ENCODE results near the gene MT1G. TPM values are rescaled to one million over a fixed set of nuclear protein-coding genes. Genes with fewer than 3 reads are reported as not detected.

The MT1G gene
- total and polyA plus RNA-seq, 7 experiments from 2014 or later = 1.2 to 36.1 TPM; not detected in 5

- ATAC-seq (no peak), DNase-seq (no peak)
- Histone ChIP-seq H3K27me3 (ENCODE audit: control insufficient read depth in 2 of 2, insufficient read depth in 2 of 2, low read length in 2 of 2) (no peaks in the 10 kb centered on the region), H3K4me3 (ENCODE audit: low read length) (peak overlapping the region; percentile 65), H3K36me3 (ENCODE audit: control insufficient read depth in 2 of 3, insufficient read depth in 3 of 3, low read length in 3 of 3) (no peaks in the 10 kb centered on the region), H3K4me1 (ENCODE audit: control insufficient read depth in 2 of 2, insufficient read depth in 2 of 2, low read length in 2 of 2) (peaks cover 17 to 26% of the 10 kb centered on the region in 2 donors), H3K27ac (ENCODE audit: low read depth, low read length) (no peak overlapping the region), H3K9me3 (ENCODE audit: control insufficient read depth in 2 of 3, low read length in 3 of 3) (no peaks in the 10 kb centered on the region)
- peak overlapping the region in 8 of 10 donors; percentile 33 to 89 (median 84) for H3K4me3 Mint-ChIP-seq
- ChIA-PET CTCF (interaction anchor here (1.5 kb wide), 1 partner anchor 8 kb away, joined by 3 read pairs; no protein-coding TSS in a partner anchor), POLR2A (interaction anchor here (1.3 to 1.9 kb wide), 2 partner anchors 10 to 191 kb away, joined by 4 to 6 read pairs; partner anchors contain the start of gene BBS2)
- H3K4me1 Mint-ChIP-seq = peaks cover 14 to 41% (median 36%) of the 10 kb centered on the region in 7 donors
- H3K27ac Mint-ChIP-seq = peak overlapping the region in 8 of 9 donors; percentile 62 to 100 (median 90)
- H3K9me3 Mint-ChIP-seq = peaks cover 0 to 5% (median 0%) of the 10 kb centered on the region in 11 donors
- intact Hi-C loops (cut with micrococcal nuclease) = no loop called here
- no peaks in the 10 kb centered on the region for H3K36me3 Mint-ChIP-seq
- no peaks in the 10 kb centered on the region for H3K27me3 Mint-ChIP-seq
Observed at GRCh38 chr16:56710181-56710737, 42.4 kb upstream of the MT1G start.

DNA sequence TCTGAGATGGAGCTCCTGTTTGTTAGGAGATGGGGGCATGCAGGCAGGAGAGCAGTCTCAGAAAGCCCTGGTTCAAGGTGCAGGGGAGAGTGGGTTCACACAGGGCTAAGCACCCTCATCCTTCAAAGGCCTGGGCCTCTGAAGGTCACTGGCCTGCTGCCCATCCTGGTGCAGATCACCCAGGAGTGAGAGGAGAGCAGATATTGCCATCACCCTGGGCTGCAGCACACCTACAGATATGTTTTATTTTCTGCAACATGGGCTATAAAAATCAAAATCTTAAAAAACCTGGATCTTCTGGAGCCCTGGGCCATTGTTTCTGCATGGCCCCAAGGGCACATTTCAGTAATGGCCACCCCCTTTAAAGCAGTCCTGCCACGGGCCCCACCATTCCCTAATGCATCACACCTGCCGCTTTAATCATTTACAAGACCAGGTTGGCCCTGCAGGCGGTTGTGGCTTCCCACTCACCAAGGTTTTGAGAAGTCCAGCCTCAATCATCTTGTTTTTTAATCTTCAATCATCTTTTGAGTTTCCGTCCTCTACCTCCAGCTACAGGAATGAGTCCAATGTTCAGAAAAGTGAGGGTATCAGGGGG is 41.7 kb upstream of the MT1G start:
- H3K4me3 Mint-ChIP-seq = peak overlapping the region; percentile 72 to 89 (median 83)

GRCh38 chr16:56708525-56709442 is 40.9 kb upstream of the MT1G start:
- H3K4me3 ChIP-seq (ENCODE audit: low read length) = peak overlapping the region; percentile 65
- POLR2A ChIA-PET = interaction anchor here (0.6 to 2.7 kb wide), 19 partner anchors 7 to 256 kb away, joined by 3 to 20 read pairs (median 4); partner anchors contain the start of genes BBS2, MT1X and MT2A

More for the DNA sequence above, 41.7 kb upstream of the MT1G start:
- Histone ChIP-seq H3K4me1 (ENCODE audit: control insufficient read depth in 2 of 2, insufficient read depth in 2 of 2, low read length in 2 of 2) (peaks cover 17 to 26% of the 10 kb centered on the region in 2 donors), H3K4me3 (ENCODE audit: low read length) (peak overlapping the region; percentile 65), H3K27ac (ENCODE audit: low read depth, low read length) (peak overlapping the region; percentile 69), H3K27me3 (ENCODE audit: control insufficient read depth in 2 of 2, insufficient read depth in 2 of 2, low read length in 2 of 2) (no peaks in the 10 kb centered on the region), H3K9me3 (ENCODE audit: control insufficient read depth in 2 of 3, low read length in 3 of 3) (no peaks in the 10 kb centered on the region), H3K36me3 (ENCODE audit: control insufficient read depth in 2 of 3, insufficient read depth in 3 of 3, low read length in 3 of 3) (no peaks in the 10 kb centered on the region)
- DNase-seq (no peak), ATAC-seq (no peak)
- H3K27me3 Mint-ChIP-seq = no peaks in the 10 kb centered on the region
- peaks cover 14 to 41% (median 36%) of the 10 kb centered on the region in 7 donors for H3K4me1 Mint-ChIP-seq
- ChIA-PET POLR2A (interaction anchor here (0.6 to 2.7 kb wide), 8 partner anchors 11 to 190 kb away, joined by 3 to 20 read pairs (median 4); partner anchors contain the start of genes BBS2 and MT2A), CTCF (interaction anchor here (0.7 to 2.3 kb wide), 4 partner anchors 8 to 133 kb away, joined by 3 to 14 read pairs (median 6); no protein-coding TSS in a partner anchor)
- peak overlapping the region; percentile 80 to 100 (median 89) for H3K27ac Mint-ChIP-seq
- H3K9me3 Mint-ChIP-seq = peaks cover 0 to 5% (median 0%) of the 10 kb centered on the region in 11 donors
- no peaks in the 10 kb centered on the region for H3K36me3 Mint-ChIP-seq
- intact Hi-C loops (cut with micrococcal nuclease) = loop anchor here (2.0 to 10.0 kb wide), 3 partner anchors 21 to 352 kb away; partner anchors contain the start of genes AMFR (in 1 of the 2) and NUP93 (in 1 of the 2)

GRCh38 chr16:56702836-56703235 is 35.0 kb upstream of the MT1G start:
- POLR2A ChIA-PET = interaction anchor here (0.7 to 3.7 kb wide), 5 partner anchors 20 to 229 kb away, joined by 4 to 17 read pairs (median 12); partner anchors contain the start of genes HERPUD1 and MT1X
- H3K27ac Mint-ChIP-seq = no peak overlapping the region
- intact Hi-C loops (cut with micrococcal nuclease) = loop anchor here (1.0 to 10.0 kb wide), 14 partner anchors 21 to 278 kb away; partner anchors contain the start of genes MT1X (in 2 of the 2), MT2A (in 2 of the 2), NUDT21 (in 2 of the 2) and NUP93 (in 2 of the 2)
- ATAC-seq (no peak), DNase-seq (no peak)
- H3K27me3 Mint-ChIP-seq = no peaks in the 10 kb centered on the region
- peaks cover 0 to 3% (median 0%) of the 10 kb centered on the region in 11 donors for H3K9me3 Mint-ChIP-seq
- peaks cover 0 to 13% (median 11%) of the 10 kb centered on the region in 7 donors for H3K4me1 Mint-ChIP-seq
- H3K4me3 ChIP-seq (ENCODE audit: low read length) = no peak overlapping the region
- H3K36me3 ChIP-seq (ENCODE audit: control insufficient read depth in 2 of 3, insufficient read depth in 3 of 3, low read length in 3 of 3) = no peaks in the 10 kb centered on the region
- H3K27ac ChIP-seq (ENCODE audit: low read depth, low read length) = no peak overlapping the region
- H3K4me1 ChIP-seq (ENCODE audit: control insufficient read depth in 2 of 2, insufficient read depth in 2 of 2, low read length in 2 of 2) = peaks cover 4 to 5% of the 10 kb centered on the region in 2 donors
- H3K9me3 ChIP-seq (ENCODE audit: control insufficient read depth in 2 of 3, low read length in 3 of 3) = no peaks in the 10 kb centered on the region
- H3K36me3 Mint-ChIP-seq = no peaks in the 10 kb centered on the region
- H3K27me3 ChIP-seq (ENCODE audit: control insufficient read depth in 2 of 2, insufficient read depth in 2 of 2, low read length in 2 of 2) = no peaks in the 10 kb centered on the region
- no peak overlapping the region for H3K4me3 Mint-ChIP-seq
- CTCF ChIA-PET = interaction anchor here (0.7 to 5.0 kb wide), 18 partner anchors 13 to 318 kb away, joined by 3 to 86 read pairs (median 6); partner anchors contain the start of genes BBS2 and MT1X

More at GRCh38 chr16:56708525-56709442, 40.9 kb upstream of the MT1G start:
- intact Hi-C loops (cut with micrococcal nuclease) = loop anchor here (2.0 to 10.0 kb wide), 3 partner anchors 22 to 351 kb away; partner anchors contain the start of genes AMFR (in 1 of the 2) and NUP93 (in 1 of the 2)
- H3K4me1 ChIP-seq (ENCODE audit: control insufficient read depth in 2 of 2, insufficient read depth in 2 of 2, low read length in 2 of 2) = peaks cover 17 to 26% of the 10 kb centered on the region in 2 donors
- peak overlapping the region; percentile 69 for H3K27ac ChIP-seq (ENCODE audit: low read depth, low read length)
- peaks cover 14 to 41% (median 36%) of the 10 kb centered on the region in 7 donors for H3K4me1 Mint-ChIP-seq
- H3K9me3 Mint-ChIP-seq = peaks cover 0 to 5% (median 0%) of the 10 kb centered on the region in 11 donors
- no peaks in the 10 kb centered on the region for H3K27me3 ChIP-seq (ENCODE audit: control insufficient read depth in 2 of 2, insufficient read depth in 2 of 2, low read length in 2 of 2)
- peak overlapping the region; percentile 72 to 89 (median 83) for H3K4me3 Mint-ChIP-seq
- no peaks in the 10 kb centered on the region for H3K36me3 ChIP-seq (ENCODE audit: control insufficient read depth in 2 of 3, insufficient read depth in 3 of 3, low read length in 3 of 3)
- peak overlapping the region; percentile 80 to 100 (median 89) for H3K27ac Mint-ChIP-seq
- DNase-seq = peak in 6 of 9 donors; percentile 35 to 53 (median 47)
- peak; percentile 77 for ATAC-seq
- H3K36me3 Mint-ChIP-seq = no peaks in the 10 kb centered on the region
- H3K9me3 ChIP-seq (ENCODE audit: control insufficient read depth in 2 of 3, low read length in 3 of 3) = no peaks in the 10 kb centered on the region
- CTCF ChIA-PET = interaction anchor here (0.6 to 2.3 kb wide), 8 partner anchors 10 to 195 kb away, joined by 3 to 14 read pairs (median 4); no protein-coding TSS in a partner anchor
- no peaks in the 10 kb centered on the region for H3K27me3 Mint-ChIP-seq

GRCh38 chr16:56701534-56701933 is 33.7 kb upstream of the MT1G start:
- Histone ChIP-seq H3K27ac (ENCODE audit: low read depth, low read length) (peak overlapping the region; percentile 30), H3K9me3 (ENCODE audit: control insufficient read depth in 2 of 3, low read length in 3 of 3) (no peaks in the 10 kb centered on the region), H3K36me3 (ENCODE audit: control insufficient read depth in 2 of 3, insufficient read depth in 3 of 3, low read length in 3 of 3) (no peaks in the 10 kb centered on the region), H3K4me3 (ENCODE audit: low read length) (no peak overlapping the region), H3K4me1 (ENCODE audit: control insufficient read depth in 2 of 2, insufficient read depth in 2 of 2, low read length in 2 of 2) (peaks cover 0 to 5% of the 10 kb centered on the region in 2 donors), H3K27me3 (ENCODE audit: control insufficient read depth in 2 of 2, insufficient read depth in 2 of 2, low read length in 2 of 2) (no peaks in the 10 kb centered on the region)
- Mint-ChIP-seq H3K9me3 (peaks cover 0 to 16% (median 0%) of the 10 kb centered on the region in 11 donors), H3K27ac (peak overlapping the region in 8 of 9 donors; percentile 5 to 82 (median 43)), H3K36me3 (peaks cover 0 to 4% (median 0%) of the 10 kb centered on the region in 5 donors), H3K4me1 (peaks cover 0 to 10% (median 9%) of the 10 kb centered on the region in 7 donors), H3K27me3 (no peaks in the 10 kb centered on the region), H3K4me3 (no peak overlapping the region)
- ChIA-PET CTCF (interaction anchor here (0.6 to 5.0 kb wide), 37 partner anchors 8 to 383 kb away, joined by 3 to 86 read pairs (median 4); partner anchors contain the start of genes BBS2, MT1H, MT1X and MT2A), POLR2A (interaction anchor here (0.5 to 3.7 kb wide), 11 partner anchors 19 to 182 kb away, joined by 3 to 17 read pairs (median 5); partner anchors contain the start of genes BBS2, MT1X and NUP93)
- ATAC-seq (no peak), DNase-seq (no peak)
- intact Hi-C loops (cut with micrococcal nuclease) = loop anchor here in 1 of 2 donors (10.0 kb wide), 1 partner anchor 277 kb away; the partner anchor contains the start of gene AMFR
